HG03571 (cell line): Measurements from ENCODE around the gene TTC4.

Source experiments
- ATAC-seq: cut with Tn5 transposase; IDR thresholded peaks from one replicate; pipeline ENCODE4 v1.9.1; 2021; ENCODE audit not compliant: unreplicated experiment

TTC4 gene

DNA sequence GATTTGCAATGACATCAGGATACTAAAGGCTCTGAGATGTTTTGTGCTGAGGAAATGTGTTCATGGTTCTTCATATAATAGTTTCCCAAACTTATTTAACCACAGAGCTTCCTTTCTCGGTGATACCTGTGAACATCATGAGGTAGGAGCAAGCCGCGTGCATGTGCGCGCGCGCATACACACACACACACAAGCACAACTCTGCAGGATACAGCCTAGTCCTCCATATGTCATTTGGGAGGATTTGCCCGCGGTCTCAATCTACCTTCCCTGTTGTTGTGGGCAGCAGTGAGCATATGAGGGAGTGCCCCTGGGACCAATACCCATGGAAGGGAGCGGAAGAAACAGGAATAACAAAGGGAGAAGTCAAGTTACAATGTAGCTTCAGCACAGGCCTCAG lies 12.2 kb upstream of the TTC4 start:
- no peak for ATAC-seq

DNA sequence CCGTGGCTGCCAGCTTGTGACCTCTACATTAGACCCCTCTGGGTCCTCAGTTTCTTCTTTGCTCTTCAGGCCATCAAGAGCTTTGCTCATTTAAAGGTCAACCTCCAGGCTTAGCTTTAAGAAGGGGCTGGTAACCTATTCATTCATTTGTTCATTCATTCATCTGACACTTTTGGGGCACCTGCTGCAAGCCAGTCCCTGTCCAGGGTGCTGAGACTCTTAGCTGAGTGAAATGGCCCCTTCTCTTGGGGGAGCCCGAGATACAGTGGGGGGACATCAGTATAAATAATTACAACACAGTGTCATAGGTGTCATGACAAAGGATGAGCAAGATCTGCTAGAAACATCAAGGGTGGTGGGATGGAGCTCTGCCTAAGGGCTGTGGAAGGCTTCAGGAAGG lies 10.5 kb upstream of the TTC4 start:
- no peak for ATAC-seq

DNA sequence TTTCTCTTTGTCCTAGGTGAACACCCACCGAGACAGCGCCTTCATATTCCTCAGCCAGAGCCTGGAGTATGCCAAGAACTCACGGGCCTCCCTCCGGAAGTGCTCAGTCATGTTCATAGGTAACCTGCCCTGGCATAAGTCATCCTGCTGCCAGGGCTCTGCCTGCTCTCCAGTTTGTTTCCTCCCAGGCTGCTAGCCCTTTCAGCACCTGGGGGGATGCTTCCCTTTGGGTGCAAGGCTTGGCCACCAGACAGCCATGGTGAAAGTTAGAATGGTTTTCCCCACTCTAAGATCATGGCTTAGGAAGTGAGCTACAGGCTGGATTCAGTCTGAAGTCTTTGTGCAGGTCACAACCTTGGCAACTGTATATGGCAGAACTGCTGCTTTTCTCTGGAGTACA lies 9.2 kb upstream of the TTC4 start:
- ATAC-seq = no peak

DNA sequence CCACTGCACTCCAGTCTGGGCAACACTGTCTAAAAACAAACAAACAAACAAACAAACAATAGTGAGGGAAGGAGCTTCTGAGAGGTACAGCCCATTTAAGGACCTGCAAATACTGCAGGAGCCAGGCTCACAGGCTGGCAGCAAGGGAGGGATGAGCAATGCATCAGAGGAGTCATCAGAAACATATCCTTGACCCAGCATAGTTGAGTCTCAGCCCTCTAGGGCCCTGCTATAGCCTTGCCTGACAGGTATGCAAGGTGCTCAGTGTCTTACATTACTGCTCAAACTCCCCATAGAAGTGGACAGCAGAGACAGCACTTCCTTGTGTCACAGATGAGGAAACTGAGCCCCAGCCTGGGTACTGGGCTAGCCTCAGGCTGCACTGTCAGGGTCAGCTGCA lies 7.3 kb upstream of the TTC4 start:
- ATAC-seq = no peak

DNA sequence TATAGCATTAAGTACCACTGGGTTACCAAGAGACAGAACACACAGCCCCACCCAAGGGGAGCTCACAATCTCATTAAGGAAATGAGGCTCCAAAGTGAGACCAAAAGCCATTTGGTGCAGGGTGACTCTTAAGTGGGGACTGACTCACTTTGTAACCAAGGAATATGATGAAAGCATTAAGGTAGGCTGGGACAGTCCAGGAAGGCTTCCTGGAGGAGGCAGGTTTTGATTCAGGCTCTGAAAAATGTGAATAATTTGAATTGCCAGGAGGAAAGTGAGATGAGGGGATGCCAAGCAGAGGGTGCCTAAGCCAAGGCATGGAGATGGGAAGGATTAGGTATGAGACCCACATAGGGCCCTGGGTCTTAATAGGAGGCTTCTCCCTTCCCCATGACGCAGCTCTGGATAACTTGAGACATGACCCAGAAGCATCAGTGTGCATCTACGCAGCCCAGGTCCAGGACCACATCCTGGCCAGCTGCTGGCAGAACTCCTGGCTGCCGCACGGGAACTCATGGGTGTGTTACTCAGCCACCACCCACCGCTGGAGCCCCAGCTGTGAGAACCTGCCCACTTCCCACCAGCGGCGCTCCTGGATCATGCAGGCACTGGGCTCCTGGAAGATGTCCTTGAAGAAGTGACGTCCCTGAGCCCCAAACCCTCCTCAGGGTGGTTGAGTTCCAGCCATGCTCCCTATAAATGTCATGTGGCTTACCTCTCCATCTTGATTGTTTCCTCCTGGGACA lies 5.9 kb upstream of the TTC4 start:
- no peak for ATAC-seq

DNA sequence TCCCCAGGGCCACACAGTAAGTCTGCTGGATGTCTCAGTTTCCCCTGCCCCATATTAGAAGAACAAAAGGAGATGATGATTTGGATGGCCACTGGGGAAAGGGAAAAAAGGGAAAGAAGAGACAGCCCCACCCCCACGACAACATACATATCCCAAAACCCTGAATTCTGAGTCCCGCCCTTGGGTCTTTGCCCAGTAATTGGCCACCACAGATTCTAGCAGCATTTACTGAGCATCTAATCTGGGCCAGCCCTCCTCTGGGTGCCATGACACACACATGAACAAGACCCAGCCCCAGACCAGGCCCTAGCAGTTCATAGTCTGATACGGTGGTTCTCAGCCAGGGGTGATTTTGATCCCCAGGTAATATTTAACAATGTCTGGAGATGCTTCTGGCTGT lies 5.2 kb upstream of the TTC4 start:
- no peak for ATAC-seq

DNA sequence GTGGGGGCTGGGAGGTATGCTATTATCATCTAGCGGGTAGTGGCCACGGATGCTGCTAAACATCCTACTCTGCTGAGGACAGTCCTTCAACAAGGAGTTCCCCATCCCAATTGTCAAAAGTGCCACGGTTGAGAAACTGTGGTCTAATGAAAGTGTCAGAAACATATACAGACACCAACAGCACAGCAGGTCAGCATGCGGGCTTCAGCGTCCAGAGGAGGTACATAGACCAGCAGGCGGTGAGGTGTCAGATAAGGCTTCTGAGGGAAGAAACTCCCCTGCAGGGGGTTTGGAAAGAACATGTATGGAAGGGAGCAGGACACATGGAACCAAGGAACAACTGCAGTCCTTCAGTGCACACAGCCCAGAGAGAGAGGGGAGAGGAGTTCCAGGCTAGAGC lies 4.8 kb upstream of the TTC4 start:
- no peak for ATAC-seq

DNA sequence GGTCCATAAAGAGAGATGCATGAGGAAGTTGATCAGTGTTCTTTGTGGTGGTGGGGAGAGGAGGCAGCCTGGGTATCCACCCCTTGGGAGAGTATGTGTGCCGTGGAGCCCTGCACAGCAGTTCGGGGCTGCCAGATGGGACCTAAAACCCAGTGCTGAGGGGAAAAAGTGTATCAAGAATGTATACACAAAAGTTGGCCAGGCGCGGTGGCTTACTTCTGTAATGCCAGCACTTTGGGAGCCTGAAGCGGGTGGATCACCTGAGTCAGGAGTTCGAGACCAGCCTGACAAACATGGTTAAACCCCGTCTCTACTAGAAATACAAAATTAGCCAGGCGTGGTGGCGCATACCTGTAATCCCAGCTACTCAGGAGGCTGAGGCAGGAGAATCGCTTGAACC lies 4.1 kb upstream of the TTC4 start:
- ATAC-seq = no peak

DNA sequence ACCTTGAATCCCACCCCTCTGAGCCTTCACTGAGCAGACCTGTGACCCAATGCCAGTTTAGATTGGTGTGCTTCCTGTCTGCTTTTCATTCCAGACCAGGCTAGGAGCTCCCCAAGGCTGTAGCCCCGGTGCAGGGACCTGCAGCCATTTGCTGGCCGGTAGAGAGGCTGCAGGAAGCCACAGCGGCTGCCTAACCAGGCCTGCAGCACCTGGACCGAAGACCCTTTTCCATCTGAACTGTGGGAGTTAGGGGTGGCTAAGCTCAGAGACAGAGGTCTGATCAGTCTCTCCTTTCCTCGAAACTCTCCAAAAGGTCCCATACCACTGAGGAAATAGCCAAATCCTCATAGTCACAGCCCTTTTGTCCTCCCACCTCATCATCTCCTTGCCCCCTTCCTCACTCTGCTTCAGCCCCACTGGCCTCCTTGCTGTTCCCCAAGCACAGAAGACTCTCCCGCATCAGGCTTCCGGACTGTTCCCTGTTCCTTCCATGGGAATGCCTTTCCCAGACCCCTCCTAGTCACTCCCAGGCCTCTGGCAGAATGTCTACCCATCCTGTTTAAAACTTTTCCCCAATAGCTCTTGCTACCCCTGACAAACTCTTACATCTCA lies 674 bp upstream of the TTC4 start:
- ATAC-seq = no peak

DNA sequence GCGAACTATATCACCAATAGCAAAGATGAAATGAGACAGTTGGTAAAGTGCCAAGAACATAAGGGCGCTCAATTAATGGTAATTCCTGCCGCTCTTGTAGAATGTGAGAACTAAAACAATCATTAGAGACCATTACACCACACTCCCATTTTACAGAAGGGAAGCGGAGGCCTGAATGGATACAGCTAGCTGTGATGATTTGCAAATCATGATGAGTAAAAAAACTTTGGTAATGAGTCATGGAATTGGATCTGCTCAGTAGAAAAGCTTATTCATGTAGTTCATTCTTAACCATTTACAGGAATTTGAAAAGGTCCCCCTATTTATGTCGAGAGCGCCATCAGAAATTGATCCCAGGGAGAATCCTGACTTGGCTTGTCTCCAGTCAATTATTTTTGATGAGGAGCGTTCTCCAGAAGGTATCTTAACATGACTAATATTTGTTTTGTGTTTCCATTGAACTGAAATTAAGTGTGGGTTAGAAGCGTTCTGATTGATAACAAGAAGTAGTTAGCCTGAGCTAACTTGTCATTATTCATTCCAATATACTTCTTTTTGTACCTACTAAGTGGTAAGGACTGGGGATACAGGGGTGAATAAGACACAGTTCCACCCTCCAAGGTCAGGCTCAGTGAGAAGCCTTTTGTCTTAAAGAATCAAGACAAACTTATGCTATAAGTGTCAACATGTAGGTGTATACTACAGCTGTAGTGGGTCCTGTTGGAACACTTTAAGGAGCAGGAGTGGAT lies 812 bp downstream of the TTC4 start:
- ATAC-seq = no peak

DNA sequence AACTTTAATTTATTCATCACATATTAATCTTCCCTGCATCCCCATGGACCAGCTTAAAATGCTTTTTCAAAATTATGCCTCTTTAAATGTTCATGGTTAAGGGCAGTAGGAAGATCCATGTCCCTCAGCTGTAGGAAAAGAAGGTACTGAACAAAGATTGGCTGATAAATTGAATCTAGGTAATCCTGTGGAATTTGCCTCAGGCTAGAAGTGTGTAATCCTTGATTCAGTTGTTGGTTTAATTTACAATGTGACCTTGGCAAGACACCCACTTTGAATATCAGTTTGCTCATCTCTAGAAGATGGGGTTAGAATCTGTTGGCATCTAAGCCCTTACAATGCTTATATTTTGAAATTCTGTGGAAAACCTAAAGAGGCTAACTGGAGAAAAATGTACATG lies 6.1 kb downstream of the TTC4 start:
- ATAC-seq = no peak

DNA sequence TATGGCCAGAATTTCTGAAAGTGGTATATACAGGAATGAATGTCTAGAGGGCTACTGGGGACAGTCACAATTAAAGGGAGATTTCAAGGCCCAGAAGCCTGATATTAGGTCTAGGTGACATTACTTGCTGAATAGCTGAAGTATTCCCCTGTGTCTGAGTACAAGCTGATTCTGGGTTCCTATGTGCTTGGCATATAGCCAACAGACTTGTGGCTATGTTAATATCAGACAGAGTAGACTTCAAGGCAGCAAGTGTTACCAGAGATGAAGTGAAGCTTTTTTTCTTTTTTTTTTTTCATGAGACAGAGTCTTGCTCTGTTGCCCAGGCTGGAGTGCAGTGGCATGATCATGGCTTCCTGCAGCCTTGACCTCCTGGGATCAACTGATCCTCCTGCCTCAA lies 8.3 kb downstream of the TTC4 start:
- ATAC-seq = no peak

DNA sequence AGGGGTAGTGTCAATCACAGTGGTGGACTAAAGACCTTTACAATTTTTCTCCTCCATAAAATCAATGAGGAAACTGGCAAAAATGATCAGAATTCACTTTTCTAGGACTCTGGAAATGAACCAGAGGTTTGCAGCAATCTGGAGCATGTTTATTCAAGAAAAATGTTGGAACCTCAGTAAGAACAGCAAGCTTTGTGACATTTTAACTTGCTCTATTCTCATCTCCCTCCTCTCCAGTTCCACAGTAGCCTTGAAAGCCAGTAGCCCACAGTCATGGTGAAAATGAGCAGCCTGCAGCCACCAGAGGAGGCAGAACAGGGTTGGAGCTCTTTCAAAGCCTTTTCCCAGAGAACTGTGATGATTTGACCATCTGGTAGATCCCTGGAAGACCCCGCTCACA lies 9.1 kb downstream of the TTC4 start:
- no peak for ATAC-seq

DNA sequence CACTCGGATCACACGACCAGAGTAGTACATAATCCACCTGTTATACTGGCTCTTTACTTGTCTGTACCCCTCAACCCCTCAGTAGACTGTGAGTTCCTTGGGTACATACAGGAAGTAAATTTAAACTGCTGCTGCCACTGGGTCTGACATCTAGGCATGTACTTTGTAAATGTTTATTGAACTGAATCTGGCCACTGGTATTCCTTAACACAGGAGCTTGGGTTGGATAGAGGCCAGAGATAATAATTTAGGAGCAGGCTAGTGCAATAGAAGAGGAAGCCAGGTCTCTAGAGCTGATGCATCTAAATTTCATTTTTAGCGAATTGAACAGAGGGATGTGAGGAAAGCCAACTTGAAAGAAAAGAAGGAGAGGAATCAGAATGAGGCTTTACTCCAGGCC lies 12.4 kb downstream of the TTC4 start:
- ATAC-seq = no peak

DNA sequence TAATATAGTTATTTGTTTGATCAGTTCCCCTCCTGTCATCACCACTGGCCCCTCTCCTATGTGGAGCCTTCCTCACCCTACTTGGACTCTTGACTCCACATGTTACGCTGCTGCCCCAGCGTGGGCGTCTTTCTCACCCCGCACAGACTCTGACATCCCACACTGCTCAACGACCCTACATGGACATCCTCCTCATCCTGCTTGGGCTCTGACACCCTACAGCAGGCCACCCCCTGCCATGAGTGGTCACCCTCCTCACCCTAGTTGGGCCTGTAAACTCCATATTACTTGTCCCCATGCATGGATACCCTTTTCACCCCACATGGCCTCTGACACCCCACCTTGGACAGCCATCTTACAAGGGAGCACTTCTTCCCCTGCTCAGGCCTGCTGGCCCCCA lies 21.0 kb downstream of the TTC4 start:
- no peak for ATAC-seq

DNA sequence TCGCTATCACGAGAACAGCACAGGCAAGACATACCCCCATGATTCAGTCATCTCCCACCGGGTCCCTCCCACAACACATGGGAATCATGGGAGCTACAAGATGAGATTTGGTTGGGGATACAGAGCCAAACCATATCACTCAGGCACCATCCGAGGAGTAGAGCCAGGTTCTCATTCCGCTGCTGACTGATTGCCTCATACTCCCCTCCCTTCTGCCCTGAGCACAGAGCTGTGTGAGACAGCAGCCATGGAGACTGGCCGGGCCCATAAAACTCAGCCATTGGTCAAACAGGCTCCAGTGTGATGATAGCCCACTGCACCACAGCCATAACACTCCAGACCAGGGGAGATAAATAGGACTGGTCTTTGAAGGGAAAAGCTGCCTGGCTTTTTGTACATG lies 22.6 kb downstream of the TTC4 start:
- no peak for ATAC-seq

DNA sequence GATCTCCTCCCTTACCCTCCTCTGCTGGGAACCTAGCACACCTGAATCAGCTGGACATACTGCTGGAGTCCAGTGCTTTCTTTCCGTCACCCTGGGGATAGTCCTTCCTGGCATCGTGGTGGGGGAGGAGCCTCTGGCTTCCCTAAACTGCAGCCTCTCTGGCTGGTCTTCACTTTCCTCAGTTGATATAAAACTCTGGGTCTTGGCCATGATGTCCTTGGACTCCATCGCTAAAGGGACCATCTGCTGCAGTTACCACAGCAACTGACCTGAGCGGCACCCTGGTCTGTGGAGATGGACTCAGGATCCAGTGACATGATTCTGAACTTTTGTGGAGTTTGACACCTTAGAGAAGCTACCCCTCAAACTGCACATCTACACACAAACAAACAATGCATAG lies 25.9 kb downstream of the TTC4 start:
- ATAC-seq = no peak

DNA sequence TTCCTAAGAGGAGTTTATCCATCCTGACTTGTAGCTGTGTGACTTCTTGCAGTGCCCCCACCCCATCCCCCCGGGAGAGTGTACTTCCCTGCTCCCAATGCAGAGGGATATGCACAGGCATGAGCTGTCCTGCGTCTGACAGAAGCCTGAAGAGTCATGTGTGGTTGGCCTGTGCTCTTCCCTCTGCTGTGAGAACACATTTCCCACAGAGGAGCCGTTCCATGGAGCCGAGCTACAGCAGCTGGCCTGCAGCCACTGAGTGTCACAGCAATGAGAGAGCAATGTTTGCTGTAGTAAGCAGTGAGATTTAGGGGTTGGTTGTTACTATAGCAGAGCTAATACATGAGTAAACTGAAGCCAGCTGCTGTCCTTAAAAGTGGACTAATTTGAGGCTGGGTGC lies 26.6 kb downstream of the TTC4 start:
- no peak for ATAC-seq

DNA sequence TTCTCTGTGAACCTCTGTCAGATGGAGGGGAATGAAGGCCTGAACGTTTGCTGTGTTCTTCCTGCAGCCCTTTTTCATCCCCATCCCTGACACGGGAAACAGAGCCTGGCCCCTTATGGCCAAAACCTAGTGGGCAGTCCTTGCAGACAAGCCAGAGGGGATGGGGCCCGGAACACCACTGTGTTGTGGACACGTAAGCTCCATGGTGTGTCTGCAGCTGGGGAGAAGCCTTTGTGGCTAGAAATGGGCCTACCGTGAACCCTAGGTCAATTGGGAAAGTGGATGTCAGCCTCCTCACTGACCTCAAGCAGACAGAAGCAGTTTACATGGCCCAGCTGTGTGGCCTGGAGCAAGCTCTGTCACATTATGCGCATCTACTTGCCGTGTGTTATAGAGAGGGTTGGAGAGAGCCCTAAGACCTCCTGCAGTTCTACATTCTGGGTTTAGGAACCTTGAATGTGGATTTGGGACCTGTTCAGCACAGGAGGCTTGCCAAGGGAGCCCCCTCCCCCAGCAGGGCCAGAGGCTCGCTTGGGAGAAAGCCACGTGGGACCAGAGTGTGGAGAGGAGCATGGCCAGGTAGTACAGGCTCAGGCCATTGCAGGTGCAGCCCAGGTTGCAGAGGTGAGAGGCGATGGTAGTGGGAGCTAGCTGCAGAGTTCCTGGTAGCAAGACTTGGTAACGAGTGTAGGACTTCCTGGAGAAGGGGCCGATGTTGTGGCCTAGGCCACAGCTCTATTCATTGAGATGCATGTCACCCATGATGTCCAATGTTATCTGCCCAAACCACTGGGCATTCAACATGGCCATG lies 28.0 kb downstream of the TTC4 start:
- no peak for ATAC-seq

DNA sequence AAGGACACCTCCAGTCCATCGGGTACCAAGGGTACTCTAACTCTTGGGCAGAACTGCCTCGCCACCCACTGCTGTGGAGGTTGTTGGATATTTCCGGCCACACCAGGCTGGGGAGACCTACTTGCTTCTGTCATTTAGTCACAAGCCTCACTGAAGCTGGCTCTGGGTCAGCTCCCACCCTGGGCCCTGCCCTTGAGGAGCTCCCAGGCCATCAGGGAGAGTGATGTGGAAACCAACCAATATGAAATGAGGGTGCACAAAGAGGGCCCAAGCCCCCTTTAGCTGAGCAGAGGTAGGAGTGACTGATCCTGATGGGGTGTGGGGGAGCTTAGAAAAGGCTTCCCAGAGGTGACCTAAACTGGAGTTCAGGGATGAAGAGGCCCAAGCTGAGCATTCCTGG lies 29.0 kb downstream of the TTC4 start:
- ATAC-seq = no peak

DNA sequence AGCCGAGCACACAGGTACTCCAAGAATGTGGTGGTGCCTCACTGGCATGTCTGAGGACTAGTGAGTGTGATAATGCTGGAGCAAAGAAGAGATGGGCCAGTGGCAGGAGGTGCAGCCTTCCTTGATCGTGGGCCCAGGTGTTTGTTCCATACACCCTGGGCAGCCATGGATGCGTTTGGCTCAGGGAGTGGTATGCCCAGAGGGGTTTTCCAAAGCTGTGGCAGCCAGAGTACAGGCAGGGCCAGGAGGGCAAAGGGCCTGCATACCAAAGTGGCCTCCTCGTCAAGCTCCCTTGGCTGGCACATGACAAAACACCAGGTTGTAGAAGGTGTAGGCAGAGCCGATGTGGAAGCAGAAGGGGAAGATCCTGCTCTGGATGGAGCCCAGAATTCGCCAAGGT lies 29.6 kb downstream of the TTC4 start:
- no peak for ATAC-seq

DNA sequence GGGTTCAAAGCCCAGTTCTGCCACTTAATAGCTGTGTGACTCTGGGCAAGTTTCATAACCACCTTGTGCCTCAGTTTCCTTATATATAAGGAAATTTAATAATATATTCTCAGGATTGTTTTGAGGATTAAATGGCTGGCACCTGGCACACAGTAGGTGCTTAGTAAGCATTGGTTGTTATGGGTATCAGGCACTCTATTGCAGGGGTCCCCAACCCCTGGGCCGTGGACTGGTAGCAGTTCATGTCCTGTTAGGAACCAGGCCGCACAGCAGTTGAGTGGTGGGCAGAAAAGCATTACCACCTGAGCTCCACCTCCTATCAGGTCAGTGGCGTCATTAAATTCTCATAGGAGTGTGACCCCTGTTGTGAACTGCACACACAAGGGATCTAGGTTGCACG lies 30.2 kb downstream of the TTC4 start:
- no peak for ATAC-seq
